ENCODE measurements around the gene HOXB6. TPM values are rescaled to one million over a fixed set of nuclear protein-coding genes. Genes with fewer than 3 reads are reported as not detected.

Gene HOXB6
- polyA plus RNA-seq, 2 of the 4 experiments (the other 2 are of a cell fraction): 10.2 to 14.7 TPM

GRCh38 chr17:48647103-48647962 is 42.5 kb upstream of the HOXB6 start:
- 16% methylated on average over 28 of the region's 30 CpGs for WGBS (ENCODE audit: missing lambda C conversion rate)
- POLR2A ChIA-PET: interaction anchor here (0.5 to 0.7 kb wide), 2 partner anchors 43 to 453 kb away, joined by 4 to 5 read pairs; no protein-coding TSS in a partner anchor
- DNase-seq (ENCODE audit: low read depth in 1 of 2, low spot score in 1 of 2) (peak; percentile 63 to 71), FAIRE-seq (peak; percentile 67), ATAC-seq (peak; percentile 52 to 59)
- H3K4me2 ChIP-seq: peak overlapping the region; percentile 68
- H3K4me1 ChIP-seq: peaks cover 29% of the 10 kb centered on the region
- H3K4me3 ChIP-seq: peak overlapping the region; percentile 74
- H3K27ac ChIP-seq: peak overlapping the region; percentile 92 to 95
- TF ChIP-seq MAX (IDR thresholded peaks at IDR 0.05) (peak; percentile 13; the same call in 1 of the 2 replicates), POLR2A (IDR thresholded peaks at IDR 0.05; ENCODE audit: low read length) (0 out of 2 replicates have a peak, but pooled peaks have one; percentile 11), ESRRA (IDR thresholded peaks at IDR 0.05; ENCODE audit: borderline replicate concordance, low read length) (0 out of 2 replicates have a peak, but pooled peaks have one; percentile 69), FOSB (CRISPR knock-in tag; IDR thresholded peaks at IDR 0.05) (no peak), CHD2 (IDR thresholded peaks at IDR 0.05; ENCODE audit: low read length, partially characterized antibody) (no peak), JUN (IDR thresholded peaks at IDR 0.05) (peak in 1 of 2 experiments; percentile 34; a peak in 1 of 5 replicates)
- CTCF ChIA-PET: interaction anchor here (0.6 to 3.6 kb wide), 9 partner anchors 12 to 455 kb away, joined by 3 to 34 read pairs (median 8); partner anchors contain the start of gene HOXB9
- H3K9me3 ChIP-seq: no peaks in the 10 kb centered on the region

GRCh38 chr17:48646183-48647102 is 41.7 kb upstream of the HOXB6 start:
- ATAC-seq (peak; percentile 76 to 79), DNase-seq (ENCODE audit: low read depth in 1 of 2, low spot score in 1 of 2) (peak; percentile 64 to 80), FAIRE-seq (no peak)
- Histone ChIP-seq H3K4me2 (peak overlapping the region; percentile 68), H3K9me3 (no peaks in the 10 kb centered on the region), H3K27ac (peak overlapping the region; percentile 92 to 95), H3K4me1 (peaks cover 34% of the 10 kb centered on the region), H3K4me3 (peak overlapping the region; percentile 74)
- ChIA-PET CTCF (interaction anchor here (1.1 to 3.6 kb wide), 7 partner anchors 10 to 145 kb away, joined by 3 to 25 read pairs (median 8); partner anchors contain the start of gene HOXB9), POLR2A (interaction anchor here (0.6 to 0.7 kb wide), 2 partner anchors 10 to 452 kb away, joined by 4 to 5 read pairs; no protein-coding TSS in a partner anchor)
- WGBS (ENCODE audit: missing lambda C conversion rate): 31% methylated on average over 34 of the region's 80 CpGs
- TF ChIP-seq CTCF (IDR thresholded peaks at IDR 0.05): no peak
- TF ChIP-seq MAFK (IDR thresholded peaks at IDR 0.05; ENCODE audit: partially characterized antibody): no peak
- TF ChIP-seq BHLHE40 (IDR thresholded peaks at IDR 0.05; ENCODE audit: low read depth, low read length): no peak
- TF ChIP-seq EHMT2 (IDR thresholded peaks at IDR 0.05; ENCODE audit: low read depth): no peak
- TF ChIP-seq RFX5 (IDR thresholded peaks at IDR 0.05): no peak
- TF ChIP-seq HOXB13 (CRISPR knock-in tag; IDR thresholded peaks at IDR 0.05; ENCODE audit: low read depth): no peak
- peak; percentile 34; the same call in 1 of the 2 replicates for TF ChIP-seq KDM5A (IDR thresholded peaks at IDR 0.05)
- TF ChIP-seq NPAS2 (CRISPR knock-in tag; IDR thresholded peaks at IDR 0.05; ENCODE audit: borderline replicate concordance): no peak
- TF ChIP-seq FOSB (CRISPR knock-in tag; IDR thresholded peaks at IDR 0.05): no peak
- TF ChIP-seq KDM1A (IDR thresholded peaks at IDR 0.05; ENCODE audit: low read depth): no peak
- TF ChIP-seq NFE2L2 (conservative IDR thresholded peaks at IDR 0.05; ENCODE audit: low read length): no peak
- TF ChIP-seq SMC3 (IDR thresholded peaks at IDR 0.05): no peak
- TF ChIP-seq CBX8 (IDR thresholded peaks at IDR 0.05): no peak
- no peak for TF ChIP-seq EHF (CRISPR knock-in tag; IDR thresholded peaks at IDR 0.05)
- no peak for TF ChIP-seq JUNB (IDR thresholded peaks at IDR 0.05)
- TF ChIP-seq HOXB5 (CRISPR knock-in tag; IDR thresholded peaks at IDR 0.05): no peak
- TF ChIP-seq RAD21 (conservative IDR thresholded peaks at IDR 0.05 in 1 of 2, IDR thresholded peaks at IDR 0.05 in 1 of 2): no peak
- no peak for TF ChIP-seq HES2 (IDR thresholded peaks at IDR 0.05)
- no peak for TF ChIP-seq ZC3H11A (IDR thresholded peaks at IDR 0.05)
- TF ChIP-seq MAZ (IDR thresholded peaks at IDR 0.05; ENCODE audit: borderline replicate concordance, low read depth, low read length): no peak
- peak; percentile 35 for TF ChIP-seq POLR2A (IDR thresholded peaks at IDR 0.05; ENCODE audit: low read length)
- no peak for TF ChIP-seq CHD2 (IDR thresholded peaks at IDR 0.05; ENCODE audit: low read length, partially characterized antibody)
- no peak for TF ChIP-seq CBX2 (IDR thresholded peaks at IDR 0.05; ENCODE audit: borderline replicate concordance, low read depth)
- no peak for TF ChIP-seq USF2 (IDR thresholded peaks at IDR 0.05)
- TF ChIP-seq HMGXB4 (CRISPR knock-in tag; IDR thresholded peaks at IDR 0.05; ENCODE audit: borderline replicate concordance): no peak
- no peak for TF ChIP-seq EP300 (IDR thresholded peaks at IDR 0.05)

Data from A549 (cell line).